ENCODE results near the gene ACTRT3.

DNA sequence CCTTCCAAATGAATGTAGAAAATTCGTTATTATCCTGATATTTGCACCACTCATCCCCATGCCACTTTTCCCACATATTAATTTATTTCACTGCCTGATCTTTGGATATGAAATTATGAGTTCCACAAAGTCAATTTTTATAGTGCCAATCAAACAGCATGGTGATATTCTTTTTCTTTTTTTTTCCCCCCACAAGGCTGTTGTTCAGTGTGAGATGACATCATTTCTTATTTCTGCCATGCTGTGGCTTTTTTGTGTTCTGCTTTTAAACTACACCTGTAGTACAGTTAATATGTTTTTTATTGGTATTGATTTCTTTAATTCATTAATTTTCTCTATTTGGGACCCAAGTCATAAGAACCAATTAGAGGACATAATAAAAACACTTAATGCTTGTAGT lies 18.4 kb upstream of the ACTRT3 start:
- TF ChIP-seq, protein P1, sequence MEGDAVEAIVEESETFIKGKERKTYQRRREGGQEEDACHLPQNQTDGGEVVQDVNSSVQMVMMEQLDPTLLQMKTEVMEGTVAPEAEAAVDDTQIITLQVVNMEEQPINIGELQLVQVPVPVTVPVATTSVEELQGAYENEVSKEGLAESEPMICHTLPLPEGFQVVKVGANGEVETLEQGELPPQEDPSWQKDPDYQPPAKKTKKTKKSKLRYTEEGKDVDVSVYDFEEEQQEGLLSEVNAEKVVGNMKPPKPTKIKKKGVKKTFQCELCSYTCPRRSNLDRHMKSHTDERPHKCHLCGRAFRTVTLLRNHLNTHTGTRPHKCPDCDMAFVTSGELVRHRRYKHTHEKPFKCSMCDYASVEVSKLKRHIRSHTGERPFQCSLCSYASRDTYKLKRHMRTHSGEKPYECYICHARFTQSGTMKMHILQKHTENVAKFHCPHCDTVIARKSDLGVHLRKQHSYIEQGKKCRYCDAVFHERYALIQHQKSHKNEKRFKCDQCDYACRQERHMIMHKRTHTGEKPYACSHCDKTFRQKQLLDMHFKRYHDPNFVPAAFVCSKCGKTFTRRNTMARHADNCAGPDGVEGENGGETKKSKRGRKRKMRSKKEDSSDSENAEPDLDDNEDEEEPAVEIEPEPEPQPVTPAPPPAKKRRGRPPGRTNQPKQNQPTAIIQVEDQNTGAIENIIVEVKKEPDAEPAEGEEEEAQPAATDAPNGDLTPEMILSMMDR (conservative IDR thresholded peaks at IDR 0.05 in 1 of 2, IDR thresholded peaks at IDR 0.05 in 1 of 2; ENCODE audit: low read depth in 1 of 2, low read length in 2 of 2), result no peak
- TF ChIP-seq EZH2 (IDR thresholded peaks at IDR 0.05; ENCODE audit: low read length, missing control alignments), result no peak

Data from fibroblast of lung (primary cell).